Myocyte (in vitro differentiated cells): ENCODE measurements around the gene ADAP1. TPM values are rescaled to one million over a fixed set of nuclear protein-coding genes. Genes with fewer than 3 reads are reported as not detected.

Source experiments
- total RNA-seq: library from RNA; depleted of rRNA; stranded (reverse); fragments of >200 nt; gene quantifications from 2 replicates; pipeline ENCODE4 v1.2.3, GENCODE V29; 2014

The ADAP1 gene
- total RNA-seq, 1 donor from 2014 or later, result 0.56 TPM

Other genes starting within 250 kb of the ADAP1 start
- gene DNAAF5, start 228.0 kb downstream of the ADAP1 start, total RNA-seq, result 38.2 and 40.9 TPM in 2 replicates
- gene PRKAR1B, start 227.4 kb downstream of the ADAP1 start, total RNA-seq, result 12.3 and 16.4 TPM in 2 replicates
- 205 and 236 TPM in 2 replicates for gene SUN1, start 122.2 kb downstream of the ADAP1 start, total RNA-seq
- gene GET4, start 78.1 kb downstream of the ADAP1 start, total RNA-seq, result 47.6 and 57.2 TPM in 2 replicates
- gene COX19, start 20.9 kb upstream of the ADAP1 start, total RNA-seq, result 11.5 and 14.8 TPM in 2 replicates
- gene CYP2W1, start 28.5 kb upstream of the ADAP1 start, total RNA-seq, result not detected in 2 replicates
- gene GPR146, start 89.9 kb upstream of the ADAP1 start, total RNA-seq, result 2.2 and 3.2 TPM in 2 replicates
- gene GPER1, start 133.4 kb upstream of the ADAP1 start, total RNA-seq, result 1.1 and 1.6 TPM in 2 replicates
- gene ZFAND2A, start 205.5 kb upstream of the ADAP1 start, total RNA-seq, result 11.7 and 16.7 TPM in 2 replicates